HepG2 (cell line): ENCODE data around the gene ATP2B3. TPM values are rescaled to one million over a fixed set of nuclear protein-coding genes. Genes with fewer than 3 reads are reported as not detected.
A peak's percentile ranks its signal among the peaks of the same experiment; 100 is the strongest.

Experiments
- ATAC-seq: fragments of 200-7000 bp; cut with Tn5 transposase; 3 replicates; pipeline ENCODE4 v1.9.1; 2020; ENCODE audit warnings: mild to moderate bottlenecking, moderate library complexity
- BruUV-seq: library from RNA; stranded (reverse); fragments of 400-500 nt; replicated peaks from 2 replicates; lab custom pipeline; 2021; lab: Mats Ljungman, UMichigan
- CTCF ChIA-PET: fragments of 300-600 bp; formaldehyde crosslinking; extraction: SDS; loops from one replicate; lab custom pipeline; 2021; ENCODE audit warnings: low total read pairs, inconsistent platforms, low intra/inter-chr PET ratio; lab: Yijun Ruan, JAX
- POLR2A ChIA-PET: fragments of 350-600 bp; sonication (Branson Sonifier 250); formaldehyde crosslinking; loops from one replicate; lab custom pipeline; 2020; ENCODE audit warnings: antibody characterized with exemption, inconsistent platforms; lab: Yijun Ruan, JAX
- DNase-seq: peaks from one replicate; pipeline ENCODE4 v3.0.0-alpha.2; 2015; ENCODE audit warnings: low spot score
- FAIRE-seq: peaks from 3 replicates; lab custom pipeline; 2011; peaks lifted over from hg19 to GRCh38; lab: Jason Lieb, UNC
- H2AFZ ChIP-seq: one replicate; pipeline ENCODE4 v1.6.1; 2011; ENCODE audit warnings: low read length, inconsistent platforms
- H3K27ac ChIP-seq: fragments of 300-600 bp; 3 replicates; pipeline ENCODE4 v1.8.0; 2011; ENCODE audit warnings: mixed run types, mild to moderate bottlenecking, mixed read lengths, low read length, inconsistent platforms; ENCODE audit not compliant: insufficient read depth; ENCODE audit errors: extremely low read length
- H3K27me3 ChIP-seq, 2 experiments: fragments of 200-600 bp in 1 of 2; 2 replicates in 1 of 2; 3 replicates in 1 of 2; pipeline versions ENCODE4 v1.6.0 to v1.8.0; 2011; ENCODE audit warnings: low read length in 2 of 2, mild to moderate bottlenecking in 2 of 2, moderate library complexity in 2 of 2, inconsistent platforms in 1 of 2; ENCODE audit not compliant: insufficient read depth in 2 of 2, control insufficient read depth in 1 of 2
- H3K36me3 ChIP-seq, 2 experiments: fragments of 200-600 bp in 1 of 2; replicated peaks in 1 of 2; 2 replicates in 1 of 2; 3 replicates in 1 of 2; pipeline versions ENCODE4 v1.5.1 to v1.8.0; 2011; ENCODE audit warnings: low read length in 2 of 2, inconsistent platforms in 1 of 2; ENCODE audit not compliant: insufficient read depth in 2 of 2, control insufficient read depth in 1 of 2
- H3K4me1 ChIP-seq: 2 replicates; pipeline ENCODE4 v1.5.1; 2012; ENCODE audit warnings: low read length, inconsistent platforms; ENCODE audit not compliant: insufficient read depth
- H3K4me2 ChIP-seq: 2 replicates; pipeline ENCODE4 v1.6.0; 2011; ENCODE audit warnings: low read depth, low read length, inconsistent platforms
- H3K4me3 ChIP-seq, 3 experiments: fragments of 200-600 bp in 1 of 3; sonication (generic), shearing (Covaris generic) in 1 of 3; replicated peaks in 1 of 3; 2 replicates each; pipeline ENCODE4 v1.5.1; 2011 to 2016; ENCODE audit warnings: low read length in 3 of 3, inconsistent platforms in 2 of 3, low read depth in 2 of 3, mild to moderate bottlenecking in 2 of 3, control low read depth in 1 of 3, mixed read lengths in 1 of 3; ENCODE audit not compliant: insufficient read depth in 1 of 3
- H3K79me2 ChIP-seq: one replicate; pipeline ENCODE4 v1.6.1; 2011; ENCODE audit warnings: low read length, inconsistent platforms; ENCODE audit not compliant: insufficient read depth
- H3K9ac ChIP-seq: 2 replicates; pipeline ENCODE4 v1.6.0; 2011; ENCODE audit warnings: mild to moderate bottlenecking, low read depth, low read length, inconsistent platforms; ENCODE audit not compliant: insufficient read depth
- H3K9me3 ChIP-seq: 2 replicates; pipeline ENCODE4 v1.5.1; 2012; ENCODE audit warnings: mild to moderate bottlenecking, low read length
- H4K20me1 ChIP-seq: 2 replicates; pipeline ENCODE4 v1.6.0; 2011; ENCODE audit warnings: inconsistent platforms, mild to moderate bottlenecking, low read length, moderate library complexity; ENCODE audit not compliant: insufficient read depth
- MAX ChIP-seq: IDR thresholded peaks from 2 replicates; pipeline ENCODE4 v1.6.1; 2012; ENCODE audit warnings: inconsistent platforms
- SNAPC5 ChIP-seq: sonication (generic); formaldehyde crosslinking; IDR thresholded peaks from 2 replicates; pipeline ENCODE4 v1.8.1; 2023; ENCODE audit warnings: mild to moderate bottlenecking, missing genetic modification reagents, borderline replicate concordance
- ZNF263 ChIP-seq: sonication (generic); formaldehyde crosslinking; IDR thresholded peaks from 2 replicates; pipeline ENCODE4 v1.4.0; 2020; ENCODE audit warnings: missing genetic modification reagents
- ZNF687 ChIP-seq: sonication (generic); formaldehyde crosslinking; IDR thresholded peaks from 2 replicates; pipeline ENCODE4 v1.5.1; 2020; ENCODE audit warnings: mild to moderate bottlenecking, missing genetic modification reagents, moderate library complexity
- WGBS: methylation state at CpG from one replicate; pipeline ENCODE4 v1.1.6; 2017; ENCODE audit warnings: low lambda C conversion rate; 5-methylcytosine and 5-hydroxymethylcytosine counted together
- in situ Hi-C: cut with HindIII; loops from 2 replicates; pipeline ENCODE4 v1.10.0; 2017; ENCODE audit warnings: low pct_unique_long_range_greater_than_20kb; ENCODE audit not compliant: extremely low pct_ligation_motif_present
- intact Hi-C: fragments of 100-400 bp; cut with micrococcal nuclease; formaldehyde crosslinking; loops from one replicate; pipeline ENCODE4 v1.10.0; 2022; ENCODE audit not compliant: unreplicated experiment
- polyA plus RNA-seq, 8 experiments: library from polyadenylated mRNA; depleted of rRNA in 3 of 8; stranded (reverse) in 7 of 8; unstranded in 1 of 8; fragments of >200 nt; fragmentation: Illumina TruSeq in 4 of 8; extraction: Trizol in 4 of 8; gene quantifications; 2 replicates each; pipeline versions ENCODE4 v1.2.1 to v1.2.3, GENCODE V29; 2011 to 2016; ENCODE audit warnings: low read depth in 4 of 8, missing spikeins in 1 of 8, mixed read lengths in 1 of 8; ENCODE audit not compliant: insufficient read depth in 1 of 8
- total RNA-seq, 5 experiments: library from RNA; depleted of rRNA; stranded (reverse); fragments of >200 nt; fragmentation: Illumina TruSeq; extraction: Trizol; gene quantifications; 2 replicates each; pipeline ENCODE4 v1.2.3, GENCODE V29; 2016; ENCODE audit warnings: low read depth in 1 of 5

The ATP2B3 gene
- total and polyA plus RNA-seq, 2 of the 13 experiments (the other 11 are each of a cell fraction or from before 2014, with no cell fraction given) = not detected

DNA sequence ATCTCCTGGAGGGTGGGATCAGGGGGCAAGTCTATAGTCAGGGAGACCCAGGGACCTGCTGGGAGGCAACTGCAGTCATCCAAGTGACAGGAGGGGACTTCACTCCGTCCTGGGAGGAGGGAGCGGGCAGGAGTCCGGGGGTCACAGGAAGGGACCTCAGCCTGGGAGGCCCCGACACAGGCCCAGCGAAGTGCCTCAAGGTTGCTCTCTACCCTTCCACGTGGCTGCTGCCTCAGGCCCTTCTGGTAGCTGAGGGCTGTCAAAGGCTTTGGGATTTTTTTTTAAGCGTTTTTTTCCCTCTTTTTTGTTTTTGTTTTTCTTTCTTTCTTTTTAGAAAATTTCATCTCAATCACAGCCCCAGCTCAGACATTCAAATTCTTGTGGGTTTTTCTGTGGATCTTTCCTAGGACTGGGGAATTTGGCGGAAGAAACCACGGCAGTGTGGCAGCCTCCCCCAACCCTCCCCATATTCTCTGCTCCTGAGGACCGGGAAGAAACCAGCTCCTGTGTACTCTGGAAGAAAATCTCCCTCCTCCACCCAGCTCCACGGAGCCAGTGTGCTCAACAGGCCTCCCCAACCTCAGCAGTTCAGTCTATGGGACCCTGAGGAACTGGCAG is 45.7 kb upstream of the ATP2B3 start:
- 18% methylated on average over 6 of the region's 11 CpGs for WGBS
- POLR2A ChIA-PET = interaction anchor here (0.6 to 2.0 kb wide), 5 partner anchors 11 to 39 kb away, joined by 3 to 9 read pairs (median 4); partner anchors contain the start of gene BGN
- Histone ChIP-seq H2AFZ (no peak overlapping the region), H3K4me3 (no peak overlapping the region), H3K4me1 (peaks cover 22% of the 10 kb centered on the region), H3K27me3 (no peaks in the 10 kb centered on the region; a peak in 1 of 5 replicates), H3K27ac (no peak overlapping the region), H3K9me3 (no peaks in the 10 kb centered on the region), H3K4me2 (no peak overlapping the region), H4K20me1 (no peaks in the 10 kb centered on the region), H3K9ac (no peak overlapping the region), H3K79me2 (no peaks in the 10 kb centered on the region), H3K36me3 (no peaks in the 10 kb centered on the region; a peak in 1 of 5 replicates)
- intact Hi-C loops = loop anchor here (1.0 kb wide), 1 partner anchor 36 kb away; no protein-coding TSS in a partner anchor
- BruUV-seq = no TSS peak
- FAIRE-seq = no peak
- TF ChIP-seq ZNF263 (CRISPR knock-in tag) (0 out of 2 replicates have a peak, but pooled peaks have one; percentile 31), ZNF687 (CRISPR knock-in tag) (peak; percentile 52), MAX (peak; percentile 46), SNAPC5 (no peak)
- CTCF ChIA-PET = interaction anchor here (0.8 to 2.5 kb wide), 2 partner anchors 24 to 36 kb away, joined by 10 to 17 read pairs; partner anchors contain the start of gene BGN
- in situ Hi-C loops = loop anchor here (5.0 kb wide), 1 partner anchor 36 kb away; no protein-coding TSS in a partner anchor
- DNase-seq = no peak
- no peak for ATAC-seq
